Neural cell (in vitro differentiated cells): ENCODE measurements around the gene PTPRD. TPM values are rescaled to one million over a fixed set of nuclear protein-coding genes. Genes with fewer than 3 reads are reported as not detected.

ENCODE experiments used
- H2AFZ ChIP-seq: fragments of 200-600, 300-800 bp; sonication (generic), shearing (Covaris generic); 2 replicates; pipeline ENCODE4 v1.6.0; 2014; ENCODE audit warnings: low read depth, mild to moderate bottlenecking, antibody characterized with exemption, low read length, moderate library complexity
- H3F3A ChIP-seq: fragments of 200-600 bp; shearing (Covaris generic); 2 replicates; pipeline ENCODE4 v1.6.1; 2016; ENCODE audit warnings: mild to moderate bottlenecking, moderate library complexity, mixed read lengths, antibody characterized with exemption, low read length; ENCODE audit not compliant: insufficient read depth, poor library complexity, severe bottlenecking
- H3K27ac ChIP-seq: fragments of 200-600, 300-800 bp; sonication (generic), shearing (Covaris generic); 2 replicates; pipeline ENCODE4 v1.5.1; 2014; ENCODE audit warnings: mild to moderate bottlenecking, low read length, moderate library complexity
- H3K27me3 ChIP-seq: fragments of 300-800, 200-600 bp; sonication (generic), shearing (Covaris generic); 2 replicates; pipeline ENCODE4 v1.6.0; 2014; ENCODE audit warnings: mild to moderate bottlenecking, low read depth, low read length, moderate library complexity; ENCODE audit not compliant: insufficient read depth
- H3K36me3 ChIP-seq: fragments of 300-800, 200-600 bp; sonication (generic), shearing (Covaris generic); 2 replicates; pipeline ENCODE4 v1.5.1; 2014; ENCODE audit warnings: mild to moderate bottlenecking, antibody characterized with exemption, low read length, moderate library complexity; ENCODE audit not compliant: insufficient read depth
- H3K4me2 ChIP-seq: fragments of 300-800, 200-600 bp; sonication (generic), shearing (Covaris generic); 2 replicates; pipeline ENCODE4 v1.6.0; 2014; ENCODE audit warnings: mild to moderate bottlenecking, low read length
- H3K4me3 ChIP-seq: fragments of 300-800, 200-600 bp; sonication (generic), shearing (Covaris generic); 2 replicates; pipeline ENCODE4 v1.5.1; 2014; ENCODE audit warnings: mild to moderate bottlenecking, low read length, moderate library complexity
- H3K79me2 ChIP-seq: fragments of 200-600 bp; shearing (Covaris generic); replicated peaks from 2 replicates; pipeline ENCODE4 v1.6.0; 2014; ENCODE audit warnings: mild to moderate bottlenecking, low read length, moderate library complexity; ENCODE audit not compliant: insufficient read depth
- H3K9ac ChIP-seq: fragments of 300-800, 200-600 bp; sonication (generic), shearing (Covaris generic); 2 replicates; pipeline ENCODE4 v1.6.1; 2016; ENCODE audit warnings: mild to moderate bottlenecking, low read length, mixed read lengths
- H3K9me2 ChIP-seq: fragments of 200-600 bp; shearing (Covaris generic); 2 replicates; pipeline ENCODE4 v1.6.1; 2016; ENCODE audit warnings: mild to moderate bottlenecking, low read length, mixed read lengths; ENCODE audit not compliant: insufficient read depth
- H3K9me3 ChIP-seq: fragments of 200-600, 300-800 bp; sonication (generic), shearing (Covaris generic); 2 replicates; pipeline ENCODE4 v1.6.1; 2016; ENCODE audit warnings: mild to moderate bottlenecking, mixed run types, low read length, moderate library complexity, mixed read lengths
- H4K20me1 ChIP-seq: fragments of 200-600 bp; shearing (Covaris generic); 2 replicates; pipeline ENCODE4 v1.6.1; 2016; ENCODE audit warnings: mild to moderate bottlenecking, mixed run types; ENCODE audit not compliant: insufficient read depth
- EP300 ChIP-seq: fragments of 450-650 bp; conservative IDR thresholded peaks from 2 replicates; pipeline ENCODE4 v1.6.1; 2014; ENCODE audit warnings: antibody characterized with exemption, mild to moderate bottlenecking, moderate library complexity; ENCODE audit not compliant: poor library complexity, severe bottlenecking
- EZH2 ChIP-seq: fragments of 200-600, 300-800 bp; shearing (Covaris generic), sonication (generic); IDR thresholded peaks from 2 replicates; pipeline ENCODE4 v1.6.1; 2014; ENCODE audit warnings: antibody characterized with exemption, low read length, borderline replicate concordance, mild to moderate bottlenecking; ENCODE audit not compliant: insufficient read depth, poor library complexity, severe bottlenecking
- MXI1 ChIP-seq: fragments of 450-650 bp; conservative IDR thresholded peaks from 2 replicates; pipeline ENCODE4 v1.6.1; 2014; ENCODE audit warnings: antibody characterized with exemption, mild to moderate bottlenecking; ENCODE audit not compliant: poor library complexity, severe bottlenecking
- POLR2AphosphoS5 ChIP-seq: IDR thresholded peaks from 2 replicates; pipeline ENCODE4 v1.6.1; 2012
- RAD21 ChIP-seq: fragments of 450-650 bp; conservative IDR thresholded peaks from 2 replicates; pipeline ENCODE4 v1.6.1; 2014; ENCODE audit warnings: antibody characterized with exemption, mild to moderate bottlenecking, moderate library complexity
- SMC3 ChIP-seq: fragments of 450-650 bp; conservative IDR thresholded peaks from 2 replicates; pipeline ENCODE4 v1.6.1; 2014; ENCODE audit warnings: antibody characterized with exemption, mild to moderate bottlenecking, moderate library complexity; ENCODE audit not compliant: poor library complexity
- TAF1 ChIP-seq: IDR thresholded peaks from 2 replicates; pipeline ENCODE4 v1.6.1; 2012; ENCODE audit warnings: low read depth
- polyA plus RNA-seq: library from polyadenylated mRNA; depleted of rRNA; stranded (reverse); fragments of >200 nt; gene quantifications from 2 replicates; pipeline ENCODE4 v1.2.3, GENCODE V29; 2014
- TF ChIP-seq, protein P1 (sequence below): IDR thresholded peaks from 2 replicates; pipeline ENCODE4 v1.6.1; 2012; ENCODE audit warnings: borderline replicate concordance
- TF ChIP-seq, protein P2 (sequence below): fragments of 450-650 bp; IDR thresholded peaks from 2 replicates; pipeline ENCODE4 v1.5.1; 2014; ENCODE audit warnings: antibody characterized with exemption, mild to moderate bottlenecking, moderate library complexity; ENCODE audit not compliant: poor library complexity, severe bottlenecking

PTPRD gene
- polyA plus RNA-seq, 1 donor from 2014 or later: 143 TPM

DNA sequence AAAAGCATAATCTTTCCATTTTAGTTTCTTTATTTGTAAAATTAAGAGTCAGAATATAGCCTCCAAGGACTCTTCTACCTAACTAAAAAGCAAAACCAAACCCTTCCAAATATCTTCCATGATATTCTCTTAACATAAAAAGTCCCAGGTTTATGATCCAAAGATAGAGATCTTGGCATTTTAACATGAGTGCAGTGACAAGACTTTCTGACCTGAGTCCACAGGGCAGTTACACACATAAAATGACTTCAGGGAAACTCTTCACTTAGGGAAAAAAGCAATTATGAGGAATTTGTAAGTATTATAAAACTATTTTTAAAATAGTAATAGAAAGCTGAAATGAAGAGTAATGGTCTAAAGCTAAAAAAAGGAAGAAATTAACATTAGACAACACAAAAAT, 2040.6 kb downstream of the PTPRD start:
- Histone ChIP-seq H3K9me2 (no peaks in the 10 kb centered on the region), H3K9me3 (no peaks in the 10 kb centered on the region), H3K36me3 (no peaks in the 10 kb centered on the region), H4K20me1 (no peaks in the 10 kb centered on the region), H2AFZ (no peak overlapping the region), H3K79me2 (peaks cover 19% of the 10 kb centered on the region), H3F3A (peaks cover 3% of the 10 kb centered on the region), H3K27ac (no peak overlapping the region), H3K4me3 (no peak overlapping the region), H3K9ac (no peak overlapping the region), H3K27me3 (no peaks in the 10 kb centered on the region), H3K4me2 (no peak overlapping the region)
- TF ChIP-seq EP300: no peak
- no peak for TF ChIP-seq EZH2
- TF ChIP-seq SMC3: no peak
- TF ChIP-seq, protein P1, sequence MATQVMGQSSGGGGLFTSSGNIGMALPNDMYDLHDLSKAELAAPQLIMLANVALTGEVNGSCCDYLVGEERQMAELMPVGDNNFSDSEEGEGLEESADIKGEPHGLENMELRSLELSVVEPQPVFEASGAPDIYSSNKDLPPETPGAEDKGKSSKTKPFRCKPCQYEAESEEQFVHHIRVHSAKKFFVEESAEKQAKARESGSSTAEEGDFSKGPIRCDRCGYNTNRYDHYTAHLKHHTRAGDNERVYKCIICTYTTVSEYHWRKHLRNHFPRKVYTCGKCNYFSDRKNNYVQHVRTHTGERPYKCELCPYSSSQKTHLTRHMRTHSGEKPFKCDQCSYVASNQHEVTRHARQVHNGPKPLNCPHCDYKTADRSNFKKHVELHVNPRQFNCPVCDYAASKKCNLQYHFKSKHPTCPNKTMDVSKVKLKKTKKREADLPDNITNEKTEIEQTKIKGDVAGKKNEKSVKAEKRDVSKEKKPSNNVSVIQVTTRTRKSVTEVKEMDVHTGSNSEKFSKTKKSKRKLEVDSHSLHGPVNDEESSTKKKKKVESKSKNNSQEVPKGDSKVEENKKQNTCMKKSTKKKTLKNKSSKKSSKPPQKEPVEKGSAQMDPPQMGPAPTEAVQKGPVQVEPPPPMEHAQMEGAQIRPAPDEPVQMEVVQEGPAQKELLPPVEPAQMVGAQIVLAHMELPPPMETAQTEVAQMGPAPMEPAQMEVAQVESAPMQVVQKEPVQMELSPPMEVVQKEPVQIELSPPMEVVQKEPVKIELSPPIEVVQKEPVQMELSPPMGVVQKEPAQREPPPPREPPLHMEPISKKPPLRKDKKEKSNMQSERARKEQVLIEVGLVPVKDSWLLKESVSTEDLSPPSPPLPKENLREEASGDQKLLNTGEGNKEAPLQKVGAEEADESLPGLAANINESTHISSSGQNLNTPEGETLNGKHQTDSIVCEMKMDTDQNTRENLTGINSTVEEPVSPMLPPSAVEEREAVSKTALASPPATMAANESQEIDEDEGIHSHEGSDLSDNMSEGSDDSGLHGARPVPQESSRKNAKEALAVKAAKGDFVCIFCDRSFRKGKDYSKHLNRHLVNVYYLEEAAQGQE: no peak
- no peak for TF ChIP-seq MXI1
- no peak for TF ChIP-seq RAD21
- no peak for TF ChIP-seq POLR2AphosphoS5
- TF ChIP-seq TAF1: no peak
- TF ChIP-seq, protein P2, sequence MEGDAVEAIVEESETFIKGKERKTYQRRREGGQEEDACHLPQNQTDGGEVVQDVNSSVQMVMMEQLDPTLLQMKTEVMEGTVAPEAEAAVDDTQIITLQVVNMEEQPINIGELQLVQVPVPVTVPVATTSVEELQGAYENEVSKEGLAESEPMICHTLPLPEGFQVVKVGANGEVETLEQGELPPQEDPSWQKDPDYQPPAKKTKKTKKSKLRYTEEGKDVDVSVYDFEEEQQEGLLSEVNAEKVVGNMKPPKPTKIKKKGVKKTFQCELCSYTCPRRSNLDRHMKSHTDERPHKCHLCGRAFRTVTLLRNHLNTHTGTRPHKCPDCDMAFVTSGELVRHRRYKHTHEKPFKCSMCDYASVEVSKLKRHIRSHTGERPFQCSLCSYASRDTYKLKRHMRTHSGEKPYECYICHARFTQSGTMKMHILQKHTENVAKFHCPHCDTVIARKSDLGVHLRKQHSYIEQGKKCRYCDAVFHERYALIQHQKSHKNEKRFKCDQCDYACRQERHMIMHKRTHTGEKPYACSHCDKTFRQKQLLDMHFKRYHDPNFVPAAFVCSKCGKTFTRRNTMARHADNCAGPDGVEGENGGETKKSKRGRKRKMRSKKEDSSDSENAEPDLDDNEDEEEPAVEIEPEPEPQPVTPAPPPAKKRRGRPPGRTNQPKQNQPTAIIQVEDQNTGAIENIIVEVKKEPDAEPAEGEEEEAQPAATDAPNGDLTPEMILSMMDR: no peak

GRCh38 chr9:8571643-8572042, 2041.2 kb downstream of the PTPRD start:
- Histone ChIP-seq H3F3A (peaks cover 3% of the 10 kb centered on the region), H3K36me3 (no peaks in the 10 kb centered on the region), H2AFZ (no peak overlapping the region), H3K27me3 (no peaks in the 10 kb centered on the region), H3K4me2 (no peak overlapping the region), H3K9me3 (no peaks in the 10 kb centered on the region), H3K9ac (no peak overlapping the region), H3K9me2 (no peaks in the 10 kb centered on the region), H3K27ac (peak overlapping the region; percentile 18), H3K79me2 (peaks cover 19% of the 10 kb centered on the region), H4K20me1 (no peaks in the 10 kb centered on the region), H3K4me3 (no peak overlapping the region)
- TF ChIP-seq POLR2AphosphoS5: no peak
- TF ChIP-seq RAD21: no peak
- TF ChIP-seq TAF1: no peak
- TF ChIP-seq MXI1: no peak
- no peak for TF ChIP-seq EP300
- TF ChIP-seq EZH2: no peak
- TF ChIP-seq, protein P1: no peak
- TF ChIP-seq SMC3: no peak
- TF ChIP-seq, protein P2: no peak
